RWPE2 (cell line): ENCODE results near the gene FAM181A.

Experiments
- ATAC-seq: fragments of 200-7000 bp; cut with Tn5 transposase; 3 replicates; pipeline ENCODE4 v1.9.1; 2021; ENCODE audit warnings: low read depth
- DNase-seq: peaks from one replicate; pipeline ENCODE4 v3.0.0-alpha.2; 2020; ENCODE audit warnings: low spot score
- H3K27ac ChIP-seq: fragments of 450-650 bp; 2 replicates; pipeline ENCODE4 v1.5.1; 2017; ENCODE audit warnings: mild to moderate bottlenecking; ENCODE audit not compliant: poor library complexity, severe bottlenecking
- H3K27me3 ChIP-seq: fragments of 250-450 bp; sonication (Bioruptor Pico); 2 replicates; pipeline ENCODE4 v1.5.1; 2021; ENCODE audit warnings: mild to moderate bottlenecking, moderate library complexity; ENCODE audit not compliant: insufficient read depth, poor library complexity, severe bottlenecking
- H3K36me3 ChIP-seq: fragments of 250-450 bp; sonication (Bioruptor Pico); 2 replicates; pipeline ENCODE4 v1.5.1; 2020; ENCODE audit warnings: low read depth, mild to moderate bottlenecking, moderate library complexity
- H3K4me1 ChIP-seq: fragments of 250-450 bp; sonication (Bioruptor Pico); 2 replicates; pipeline ENCODE4 v1.5.1; 2021; ENCODE audit warnings: mild to moderate bottlenecking, moderate library complexity; ENCODE audit not compliant: insufficient read depth, poor library complexity, severe bottlenecking
- H3K4me3 ChIP-seq: fragments of 250-450 bp; sonication (Bioruptor Pico); 2 replicates; pipeline ENCODE4 v1.5.1; 2021; ENCODE audit warnings: mild to moderate bottlenecking, moderate library complexity; ENCODE audit not compliant: severe bottlenecking
- H3K9me3 ChIP-seq: fragments of 250-450 bp; sonication (Bioruptor Pico); 2 replicates; pipeline ENCODE4 v1.5.1; 2021; ENCODE audit warnings: mild to moderate bottlenecking, moderate library complexity; ENCODE audit not compliant: severe bottlenecking
- TF ChIP-seq, protein P1 (sequence below): fragments of 450-650 bp; IDR thresholded peaks from one replicate; pipeline ENCODE4 v1.5.1; 2017; ENCODE audit warnings: mild to moderate bottlenecking, moderate library complexity; ENCODE audit not compliant: poor library complexity, severe bottlenecking

FAM181A gene

DNA sequence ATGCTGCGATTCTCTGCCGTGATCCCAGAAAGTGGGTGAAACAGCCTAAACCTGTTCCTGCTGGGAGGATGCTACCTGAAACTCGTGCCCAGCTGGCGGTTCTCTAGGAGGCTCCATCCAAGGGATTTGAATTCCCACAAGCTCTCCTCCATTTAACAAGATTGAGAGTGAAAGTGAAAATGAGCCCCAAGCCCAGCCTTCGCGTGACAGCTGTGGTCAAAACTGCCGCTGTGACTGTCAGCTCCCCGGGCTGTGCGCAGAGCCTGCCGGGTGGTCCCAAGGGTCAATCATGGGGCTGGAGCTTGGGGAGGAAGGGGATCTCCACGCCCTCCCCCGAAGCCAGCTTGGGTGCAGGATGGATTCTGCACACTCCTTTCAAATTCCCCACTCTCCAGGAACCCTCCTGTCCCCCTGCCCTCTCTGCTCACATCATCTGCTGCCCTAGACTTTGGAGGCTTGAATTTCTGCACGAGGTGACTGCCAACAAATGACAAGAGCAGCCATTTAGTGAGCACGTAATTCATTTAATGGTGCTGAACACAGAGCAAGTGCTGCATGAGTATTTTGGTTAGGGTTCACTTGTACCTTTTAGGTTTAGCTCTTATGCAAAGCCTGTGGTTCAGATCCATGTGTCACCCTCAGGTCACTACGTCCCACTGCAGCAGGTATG lies 44.0 kb downstream of the FAM181A start:
- no peaks in the 10 kb centered on the region for H3K9me3 ChIP-seq
- DNase-seq (no peak), ATAC-seq (no peak)
- H3K27me3 ChIP-seq: no peaks in the 10 kb centered on the region
- no peaks in the 10 kb centered on the region for H3K36me3 ChIP-seq
- H3K4me1 ChIP-seq: peaks cover 2% of the 10 kb centered on the region
- no peak overlapping the region for H3K4me3 ChIP-seq
- H3K27ac ChIP-seq: no peak overlapping the region
- TF ChIP-seq, protein P1, sequence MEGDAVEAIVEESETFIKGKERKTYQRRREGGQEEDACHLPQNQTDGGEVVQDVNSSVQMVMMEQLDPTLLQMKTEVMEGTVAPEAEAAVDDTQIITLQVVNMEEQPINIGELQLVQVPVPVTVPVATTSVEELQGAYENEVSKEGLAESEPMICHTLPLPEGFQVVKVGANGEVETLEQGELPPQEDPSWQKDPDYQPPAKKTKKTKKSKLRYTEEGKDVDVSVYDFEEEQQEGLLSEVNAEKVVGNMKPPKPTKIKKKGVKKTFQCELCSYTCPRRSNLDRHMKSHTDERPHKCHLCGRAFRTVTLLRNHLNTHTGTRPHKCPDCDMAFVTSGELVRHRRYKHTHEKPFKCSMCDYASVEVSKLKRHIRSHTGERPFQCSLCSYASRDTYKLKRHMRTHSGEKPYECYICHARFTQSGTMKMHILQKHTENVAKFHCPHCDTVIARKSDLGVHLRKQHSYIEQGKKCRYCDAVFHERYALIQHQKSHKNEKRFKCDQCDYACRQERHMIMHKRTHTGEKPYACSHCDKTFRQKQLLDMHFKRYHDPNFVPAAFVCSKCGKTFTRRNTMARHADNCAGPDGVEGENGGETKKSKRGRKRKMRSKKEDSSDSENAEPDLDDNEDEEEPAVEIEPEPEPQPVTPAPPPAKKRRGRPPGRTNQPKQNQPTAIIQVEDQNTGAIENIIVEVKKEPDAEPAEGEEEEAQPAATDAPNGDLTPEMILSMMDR: peak; percentile 43

DNA sequence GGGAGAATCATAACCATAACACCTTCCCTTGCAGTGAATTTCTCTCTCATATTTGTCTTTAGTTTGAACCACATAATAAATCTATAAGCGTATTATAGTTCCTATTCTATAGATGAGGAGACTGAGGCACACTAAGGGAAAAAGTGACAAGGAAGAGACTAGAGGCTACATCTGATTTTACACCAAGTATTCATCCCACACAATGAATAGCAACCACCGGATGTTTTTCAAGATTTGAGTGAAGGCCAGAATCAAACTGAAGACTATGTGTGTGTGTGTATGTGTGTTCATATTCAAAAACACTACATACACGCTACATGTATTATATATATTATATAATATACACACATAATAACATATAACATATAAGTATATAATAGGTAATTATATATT lies 44.5 kb downstream of the FAM181A start:
- Histone ChIP-seq H3K27ac (no peak overlapping the region), H3K9me3 (no peaks in the 10 kb centered on the region), H3K4me1 (no peaks in the 10 kb centered on the region), H3K27me3 (no peaks in the 10 kb centered on the region), H3K36me3 (no peaks in the 10 kb centered on the region), H3K4me3 (no peak overlapping the region)
- no peak for DNase-seq
- ATAC-seq: no peak
- TF ChIP-seq, protein P1: no peak

DNA sequence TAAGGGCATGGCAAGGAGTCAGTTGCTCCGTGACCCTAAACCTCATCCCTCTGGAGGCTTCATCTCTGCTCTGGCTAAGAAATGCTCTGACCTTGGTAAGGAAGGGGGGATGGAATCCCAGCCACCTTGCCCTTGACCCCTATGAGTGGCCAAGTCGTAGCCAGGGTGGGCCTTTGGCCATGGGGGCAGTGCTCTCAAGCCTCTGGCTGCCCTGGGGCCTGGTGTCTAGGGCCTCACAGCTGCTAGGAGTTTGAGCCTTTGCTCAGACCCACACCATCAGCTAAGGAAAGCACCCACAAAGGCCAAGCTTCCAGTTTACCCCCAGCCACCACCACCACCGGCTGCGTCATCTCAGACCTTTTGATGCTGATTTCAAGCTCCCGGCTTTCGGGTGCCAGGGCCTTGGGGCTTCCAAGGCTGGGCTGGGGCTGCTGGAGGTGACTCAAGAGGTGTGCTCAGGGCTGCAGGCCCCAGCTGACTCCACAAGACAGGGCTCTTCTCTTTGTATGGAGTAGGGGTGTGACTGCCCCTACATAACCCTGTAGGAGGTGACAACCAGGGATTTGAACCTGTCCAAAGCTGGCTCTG lies 45.6 kb downstream of the FAM181A start:
- Histone ChIP-seq H3K36me3 (no peaks in the 10 kb centered on the region), H3K4me1 (no peaks in the 10 kb centered on the region), H3K4me3 (no peak overlapping the region), H3K27ac (no peak overlapping the region), H3K9me3 (no peaks in the 10 kb centered on the region), H3K27me3 (no peaks in the 10 kb centered on the region)
- TF ChIP-seq, protein P1: no peak
- ATAC-seq (no peak), DNase-seq (no peak)

DNA sequence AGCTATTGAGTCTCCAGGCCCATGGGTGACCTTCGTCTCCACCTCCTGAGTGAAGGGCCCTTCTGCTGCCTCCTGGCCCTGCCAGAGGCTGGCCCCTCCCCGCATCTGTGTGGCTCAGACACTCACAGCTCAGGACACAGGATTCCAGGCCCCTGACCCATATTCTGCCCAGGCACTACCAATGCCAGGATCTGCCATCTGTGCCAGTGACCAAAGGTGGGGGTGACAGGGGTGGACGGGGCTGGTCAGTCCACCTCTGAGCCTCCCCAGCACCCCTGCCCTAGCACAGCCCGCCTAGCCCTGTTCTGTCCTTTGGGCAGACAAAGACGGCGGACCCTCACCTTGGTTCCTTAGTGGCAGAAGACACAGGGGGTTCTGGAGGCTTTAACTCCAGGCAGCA lies 46.5 kb downstream of the FAM181A start:
- Histone ChIP-seq H3K4me3 (no peak overlapping the region), H3K27me3 (no peaks in the 10 kb centered on the region), H3K4me1 (no peaks in the 10 kb centered on the region), H3K27ac (no peak overlapping the region), H3K36me3 (no peaks in the 10 kb centered on the region), H3K9me3 (no peaks in the 10 kb centered on the region)
- TF ChIP-seq, protein P1: no peak
- DNase-seq: no peak
- no peak for ATAC-seq

DNA sequence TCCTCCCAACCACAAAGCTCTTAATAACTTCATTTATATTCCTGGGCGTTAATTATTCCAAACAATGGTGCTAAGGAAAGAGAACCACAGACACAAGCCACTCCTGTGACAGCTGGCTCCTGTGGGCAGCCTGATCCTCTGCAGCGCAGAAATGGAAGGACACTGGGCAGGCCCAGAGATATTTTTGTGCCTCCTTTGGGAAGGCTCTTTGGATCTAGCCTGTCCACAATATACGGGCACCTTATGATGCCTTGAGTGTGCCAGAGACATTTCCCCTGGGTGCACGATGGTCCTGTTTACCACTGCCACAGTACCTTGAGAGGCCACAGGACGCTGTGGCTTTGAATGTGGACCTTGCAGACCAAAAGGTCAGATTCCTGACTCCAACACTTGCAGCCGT lies 47.2 kb downstream of the FAM181A start:
- ATAC-seq (no peak), DNase-seq (no peak)
- Histone ChIP-seq H3K4me1 (no peaks in the 10 kb centered on the region), H3K4me3 (no peak overlapping the region), H3K27me3 (no peaks in the 10 kb centered on the region), H3K9me3 (no peaks in the 10 kb centered on the region), H3K27ac (no peak overlapping the region), H3K36me3 (no peaks in the 10 kb centered on the region)
- TF ChIP-seq, protein P1: no peak
